ENCODE results near the gene PRKD2.

PRKD2 gene

DNA sequence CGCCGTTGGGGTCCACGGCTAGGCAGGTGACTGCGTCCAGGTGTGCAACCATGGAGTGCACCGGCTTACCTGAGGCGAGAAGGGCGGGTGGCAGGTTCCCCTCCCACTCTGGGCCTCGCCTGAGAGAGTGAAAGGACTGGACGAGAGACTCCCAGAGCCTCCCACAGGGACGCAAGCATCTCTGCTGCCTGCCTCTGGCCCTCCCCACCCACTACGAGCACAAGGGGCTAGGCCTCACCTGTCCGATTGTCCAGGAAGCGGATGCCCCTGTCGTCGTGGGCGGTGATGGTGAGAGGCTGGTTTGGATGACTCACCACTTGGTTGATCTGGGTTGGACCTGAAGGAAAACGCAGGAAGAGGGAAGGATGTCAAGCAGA, 5.1 kb upstream of the PRKD2 start:
- H3K4me3 ChIP-seq (replicated peaks in 1 of 2; ENCODE audit: low read depth in 2 of 2, low read length in 2 of 2) = no peak overlapping the region
- no peak for DNase-seq (ENCODE audit: low read depth in 2 of 2)
- TF ChIP-seq, protein P1, sequence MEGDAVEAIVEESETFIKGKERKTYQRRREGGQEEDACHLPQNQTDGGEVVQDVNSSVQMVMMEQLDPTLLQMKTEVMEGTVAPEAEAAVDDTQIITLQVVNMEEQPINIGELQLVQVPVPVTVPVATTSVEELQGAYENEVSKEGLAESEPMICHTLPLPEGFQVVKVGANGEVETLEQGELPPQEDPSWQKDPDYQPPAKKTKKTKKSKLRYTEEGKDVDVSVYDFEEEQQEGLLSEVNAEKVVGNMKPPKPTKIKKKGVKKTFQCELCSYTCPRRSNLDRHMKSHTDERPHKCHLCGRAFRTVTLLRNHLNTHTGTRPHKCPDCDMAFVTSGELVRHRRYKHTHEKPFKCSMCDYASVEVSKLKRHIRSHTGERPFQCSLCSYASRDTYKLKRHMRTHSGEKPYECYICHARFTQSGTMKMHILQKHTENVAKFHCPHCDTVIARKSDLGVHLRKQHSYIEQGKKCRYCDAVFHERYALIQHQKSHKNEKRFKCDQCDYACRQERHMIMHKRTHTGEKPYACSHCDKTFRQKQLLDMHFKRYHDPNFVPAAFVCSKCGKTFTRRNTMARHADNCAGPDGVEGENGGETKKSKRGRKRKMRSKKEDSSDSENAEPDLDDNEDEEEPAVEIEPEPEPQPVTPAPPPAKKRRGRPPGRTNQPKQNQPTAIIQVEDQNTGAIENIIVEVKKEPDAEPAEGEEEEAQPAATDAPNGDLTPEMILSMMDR (IDR thresholded peaks at IDR 0.05; ENCODE audit: low read depth, low read length) = no peak

DNA sequence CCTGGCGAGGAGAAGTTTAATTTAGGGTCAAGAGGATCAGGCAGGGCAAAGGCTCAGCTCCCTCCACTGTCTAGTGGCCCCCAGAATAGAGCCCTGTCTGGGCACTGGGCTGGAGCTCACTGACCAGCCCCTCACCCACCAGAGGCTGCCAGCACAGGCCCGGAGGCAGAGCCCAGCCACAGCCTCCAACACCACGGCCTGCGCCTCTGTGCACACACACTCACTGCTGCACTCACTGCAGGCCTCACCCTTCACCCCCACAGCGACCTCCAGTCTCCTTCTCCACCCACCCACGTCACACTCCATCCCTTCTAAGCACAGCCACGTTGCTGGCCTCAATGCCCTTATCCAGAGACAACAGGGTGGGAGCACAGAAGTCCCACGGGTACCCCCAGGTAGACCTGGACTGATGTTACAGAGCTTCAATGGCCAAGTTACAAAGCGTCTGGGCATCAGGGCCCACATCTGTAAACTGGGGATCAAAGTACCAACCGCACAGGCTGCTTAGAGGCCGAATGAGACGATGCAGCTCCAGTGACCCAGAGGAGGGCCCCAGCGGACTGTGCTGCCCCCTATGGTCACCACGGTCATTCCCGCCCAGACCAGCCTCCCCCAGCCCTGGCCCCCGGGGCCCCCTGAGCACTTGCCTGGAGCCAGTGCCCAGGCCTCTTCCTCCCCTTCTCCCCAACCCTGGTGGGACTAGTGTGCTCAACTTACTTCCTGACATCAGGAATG, 4.5 kb upstream of the PRKD2 start:
- H3K4me3 ChIP-seq (replicated peaks in 1 of 2; ENCODE audit: low read depth in 2 of 2, low read length in 2 of 2) = no peak overlapping the region
- no peak for DNase-seq (ENCODE audit: low read depth in 2 of 2)

DNA sequence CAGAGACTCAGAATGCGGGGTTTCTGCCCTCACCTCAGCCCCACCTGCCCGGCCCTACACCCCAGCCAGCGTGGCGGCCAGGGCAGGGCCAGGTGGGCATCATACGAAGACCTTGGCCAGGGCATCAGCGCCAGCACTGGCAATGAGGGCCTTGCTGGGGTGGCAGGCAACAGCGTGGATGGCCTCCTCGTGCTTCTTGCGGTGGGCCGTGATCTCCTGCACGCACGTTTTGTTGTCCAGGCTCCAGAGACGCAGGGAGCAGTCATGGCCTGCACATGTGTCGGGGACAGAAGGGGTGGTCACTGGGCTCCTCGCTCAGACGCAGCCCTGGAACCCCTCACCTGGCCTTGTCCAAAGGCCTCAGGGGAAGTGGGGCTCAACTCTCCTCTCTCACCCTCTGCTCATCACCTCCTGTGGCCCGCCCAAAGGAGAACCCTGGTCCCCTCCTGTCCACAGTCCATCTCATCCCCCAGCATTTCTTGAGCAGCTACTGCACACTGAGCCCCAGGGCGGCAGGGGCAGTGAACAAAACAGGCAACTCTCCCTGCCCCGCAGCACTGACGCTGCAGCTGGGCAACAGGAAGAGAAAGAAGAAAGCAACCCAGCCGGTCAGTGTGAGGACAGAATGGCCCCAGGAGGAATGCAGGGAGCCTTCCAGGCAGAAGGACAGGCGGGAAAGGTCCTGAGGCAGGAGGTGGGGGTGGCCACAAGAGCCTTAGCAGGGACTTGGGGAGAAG, 3.8 kb upstream of the PRKD2 start:
- TF ChIP-seq, protein P1 (IDR thresholded peaks at IDR 0.05; ENCODE audit: low read depth, low read length) = no peak
- no peak overlapping the region for H3K4me3 ChIP-seq (replicated peaks in 1 of 2; ENCODE audit: low read depth in 2 of 2, low read length in 2 of 2)
- no peak for DNase-seq (ENCODE audit: low read depth in 2 of 2)

More for the DNA sequence above, 4.5 kb upstream of the PRKD2 start:
- TF ChIP-seq, protein P1 (IDR thresholded peaks at IDR 0.05; ENCODE audit: low read depth, low read length) = peak; percentile 1

DNA sequence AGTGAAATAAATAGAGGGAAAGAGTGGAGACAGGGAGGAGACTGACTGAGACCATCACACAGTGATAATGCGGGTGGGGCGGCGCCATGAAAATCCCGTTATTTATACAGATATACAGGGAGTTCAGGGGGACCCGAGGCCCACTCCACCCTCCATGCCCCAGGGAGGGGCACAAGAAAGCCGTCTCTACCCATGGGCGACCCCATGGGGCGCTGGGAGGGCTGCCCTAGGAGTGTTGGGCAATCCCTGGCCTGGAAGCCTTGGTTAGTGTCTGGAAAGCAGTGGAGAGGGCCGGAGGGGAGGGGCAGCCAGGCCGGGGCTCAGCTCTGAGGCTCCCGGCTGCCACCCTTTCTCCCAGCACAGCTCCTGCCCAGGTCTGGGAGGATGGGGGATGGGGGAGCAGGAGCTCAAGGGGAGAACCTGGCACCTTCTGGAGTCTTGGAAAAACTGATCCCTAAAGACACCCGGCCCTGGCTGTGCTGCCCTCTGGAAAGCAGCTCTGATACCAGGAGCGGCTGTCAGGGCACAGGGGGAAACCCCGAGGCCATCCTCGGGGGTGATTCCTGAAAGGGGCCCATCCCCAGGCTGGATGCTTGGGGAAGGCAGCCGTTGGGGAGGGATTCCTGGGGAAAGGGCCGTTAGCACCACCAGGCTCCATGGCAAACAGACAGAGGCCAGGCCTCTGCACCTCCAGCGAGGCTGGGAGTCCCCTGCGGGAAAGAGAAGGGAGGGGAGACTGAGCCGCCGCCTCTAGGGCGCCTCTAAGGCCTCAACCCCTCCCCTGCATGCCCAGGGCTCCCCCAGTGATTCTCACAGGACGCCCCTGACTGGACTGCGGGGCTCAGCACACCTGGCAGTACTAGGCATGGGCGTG, 3.0 kb upstream of the PRKD2 start:
- TF ChIP-seq, protein P1 (IDR thresholded peaks at IDR 0.05; ENCODE audit: low read depth, low read length) = no peak
- DNase-seq (ENCODE audit: low read depth in 2 of 2) = no peak
- H3K4me3 ChIP-seq (replicated peaks in 1 of 2; ENCODE audit: low read depth in 2 of 2, low read length in 2 of 2) = no peak overlapping the region

DNA sequence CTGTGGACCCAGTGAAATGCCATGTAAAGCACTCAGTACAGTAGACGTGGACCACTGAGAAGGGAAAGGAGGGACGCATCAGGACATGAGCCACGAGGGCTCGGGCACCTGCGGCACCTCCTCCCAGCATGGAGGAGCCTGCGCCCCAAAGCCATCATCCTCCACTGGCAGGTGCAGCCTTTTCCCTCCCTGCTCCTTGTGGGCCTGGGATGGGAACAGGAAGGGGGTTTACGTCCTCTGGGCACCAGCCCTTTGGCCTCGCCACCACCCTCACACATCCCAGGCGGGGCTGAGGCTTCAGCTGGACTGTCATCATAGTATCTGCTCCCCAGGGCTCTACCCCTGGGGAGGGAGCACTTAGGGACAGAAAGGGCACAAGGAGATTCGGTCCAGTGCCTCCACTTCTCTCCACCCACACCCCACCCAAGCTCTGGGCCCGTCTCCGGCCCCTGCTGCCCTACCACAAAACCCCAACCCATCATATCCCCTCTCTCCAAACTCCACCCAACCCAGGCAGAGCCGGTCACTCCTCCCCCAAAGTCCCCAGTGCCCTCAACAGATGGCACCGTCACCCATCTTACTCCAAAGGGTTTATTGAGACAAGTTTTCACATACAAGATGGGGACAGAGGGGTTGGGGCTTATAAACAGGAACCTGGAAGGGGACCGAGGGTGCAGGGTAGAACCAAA, 2.2 kb upstream of the PRKD2 start:
- H3K4me3 ChIP-seq (replicated peaks in 1 of 2; ENCODE audit: low read depth in 2 of 2, low read length in 2 of 2) = no peak overlapping the region
- DNase-seq (ENCODE audit: low read depth in 2 of 2) = no peak
- TF ChIP-seq, protein P1 (IDR thresholded peaks at IDR 0.05; ENCODE audit: low read depth, low read length) = no peak

Data from cardiac fibroblast (primary cell).